Stimulated activated CD4-positive, alpha-beta T cell treated with anti-CD3 and anti-CD28 coated beads, Interleukin-12 subunit alpha, Interleukin-12 subunit beta, amount 100 ng/mL, for 48 hours (primary cell): ENCODE results near the gene KDELR3.
"Not testable (repeated sequence)": the region's sequence is repeated elsewhere in the genome, so short reads cannot be mapped to it uniquely, and the experiment has no call there.

ENCODE experiments used
- DNase-seq, 3 donors: peaks; one replicate each; pipeline ENCODE4 v3.0.0-alpha.2; 2020; ENCODE audit warnings: low read depth in 2 of 3, low spot score in 1 of 3

KDELR3 gene

GRCh38 chr22:38455530-38456271 lies 12.2 kb upstream of the KDELR3 start:
- no peak for DNase-seq

- no peak for DNase-seq
Observed at GRCh38 chr22:38456272-38456835, 11.5 kb upstream of the KDELR3 start.

GRCh38 chr22:38456841-38457699 lies 10.8 kb upstream of the KDELR3 start:
- DNase-seq, result no peak

- no peak for DNase-seq
Observed at GRCh38 chr22:38460426-38460840, 7.5 kb upstream of the KDELR3 start.

DNA sequence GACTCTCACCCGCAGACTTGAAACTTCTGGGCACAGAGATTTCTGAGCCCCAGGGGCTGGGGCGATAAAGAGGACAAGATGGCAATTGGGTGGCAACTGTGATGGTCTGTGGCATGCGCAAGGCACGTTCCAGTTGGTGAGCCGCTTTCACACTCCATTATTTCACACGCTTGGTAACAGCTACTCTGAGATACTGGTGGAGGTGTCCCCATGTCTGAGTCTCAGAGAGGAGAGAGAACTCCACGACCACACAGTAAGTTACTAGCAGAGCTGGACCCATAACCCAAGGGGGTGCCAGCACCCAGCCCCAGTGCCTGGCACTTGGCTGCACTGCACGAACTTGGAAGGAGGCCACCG lies 6.9 kb upstream of the KDELR3 start:
- DNase-seq, result no peak

- DNase-seq, result peak; percentile 49 to 66 (median 50)
Observed at GRCh38 chr22:38461414-38462081, 6.3 kb upstream of the KDELR3 start.

DNA sequence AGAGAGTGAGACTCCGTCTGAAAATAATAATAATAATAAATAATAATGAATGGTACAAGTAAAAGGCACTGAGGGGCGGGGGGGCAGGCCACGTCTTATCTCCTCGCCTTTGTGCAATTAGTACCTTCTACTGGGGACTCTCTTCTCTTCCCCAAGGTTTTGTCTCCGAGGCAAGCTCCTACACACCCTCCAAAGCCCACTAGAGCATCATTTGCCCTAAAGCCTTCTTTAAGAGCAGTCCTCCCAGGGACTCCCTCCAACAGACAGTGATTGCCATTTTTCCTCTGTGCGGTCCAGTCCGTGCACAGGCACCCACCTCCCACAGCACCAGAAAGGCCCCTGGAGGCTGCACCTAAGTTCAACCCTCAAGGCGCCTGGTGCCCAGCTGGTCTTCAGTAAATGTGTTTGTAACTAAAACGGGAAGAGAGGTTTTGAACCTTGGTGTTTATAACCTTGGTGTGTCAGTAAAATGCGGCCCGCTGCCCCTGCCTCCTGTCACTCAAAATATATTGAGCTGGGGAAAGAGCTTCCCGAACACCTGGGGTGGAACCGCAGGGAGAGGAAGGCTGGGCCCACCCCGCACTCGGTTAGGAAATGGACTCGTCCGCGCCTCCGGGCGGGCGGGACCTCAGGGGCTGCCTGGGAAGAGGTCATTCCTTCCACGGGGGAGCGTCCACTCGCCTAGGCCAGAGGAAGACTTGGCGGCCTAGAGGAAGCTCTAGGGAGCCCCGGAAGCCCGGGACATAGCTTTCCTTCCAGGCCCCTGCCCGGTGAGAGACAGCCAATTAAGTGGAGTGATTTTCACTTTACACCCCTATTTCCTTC lies 4.7 kb upstream of the KDELR3 start:
- no peak for DNase-seq

DNA sequence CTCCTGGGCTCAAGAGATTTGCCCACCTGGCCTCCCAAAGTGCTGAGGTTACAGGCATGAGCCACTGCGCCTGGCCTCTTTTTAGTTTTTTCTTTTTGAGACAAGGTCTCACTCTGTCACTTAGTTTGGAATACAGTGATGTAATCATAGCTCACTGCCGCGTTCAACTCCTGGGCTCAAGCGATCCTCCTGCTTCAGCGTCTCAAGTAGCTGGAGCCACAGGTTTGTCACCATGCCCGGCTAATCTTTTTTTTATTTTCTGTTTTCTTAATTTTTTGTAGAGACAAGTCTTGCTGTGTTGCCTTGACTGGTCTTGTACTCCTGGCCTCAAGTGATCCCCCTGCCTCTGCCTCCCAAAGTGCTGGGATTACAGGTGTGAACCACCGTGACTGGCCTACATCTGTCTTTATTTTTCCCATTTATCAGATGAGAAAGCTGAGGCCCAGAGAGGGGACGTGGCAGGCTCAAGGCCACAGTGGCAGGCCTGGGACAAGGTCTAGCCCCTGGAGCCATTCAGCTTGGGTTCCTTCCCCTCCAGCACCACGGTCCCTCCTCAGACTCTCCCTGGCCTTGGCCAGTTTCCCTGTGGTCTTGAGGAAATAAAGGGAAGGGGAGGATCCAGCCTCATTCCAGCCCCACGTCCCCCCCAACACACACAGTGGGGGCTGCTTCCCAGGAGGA lies 2.8 kb upstream of the KDELR3 start:
- no peak for DNase-seq

DNA sequence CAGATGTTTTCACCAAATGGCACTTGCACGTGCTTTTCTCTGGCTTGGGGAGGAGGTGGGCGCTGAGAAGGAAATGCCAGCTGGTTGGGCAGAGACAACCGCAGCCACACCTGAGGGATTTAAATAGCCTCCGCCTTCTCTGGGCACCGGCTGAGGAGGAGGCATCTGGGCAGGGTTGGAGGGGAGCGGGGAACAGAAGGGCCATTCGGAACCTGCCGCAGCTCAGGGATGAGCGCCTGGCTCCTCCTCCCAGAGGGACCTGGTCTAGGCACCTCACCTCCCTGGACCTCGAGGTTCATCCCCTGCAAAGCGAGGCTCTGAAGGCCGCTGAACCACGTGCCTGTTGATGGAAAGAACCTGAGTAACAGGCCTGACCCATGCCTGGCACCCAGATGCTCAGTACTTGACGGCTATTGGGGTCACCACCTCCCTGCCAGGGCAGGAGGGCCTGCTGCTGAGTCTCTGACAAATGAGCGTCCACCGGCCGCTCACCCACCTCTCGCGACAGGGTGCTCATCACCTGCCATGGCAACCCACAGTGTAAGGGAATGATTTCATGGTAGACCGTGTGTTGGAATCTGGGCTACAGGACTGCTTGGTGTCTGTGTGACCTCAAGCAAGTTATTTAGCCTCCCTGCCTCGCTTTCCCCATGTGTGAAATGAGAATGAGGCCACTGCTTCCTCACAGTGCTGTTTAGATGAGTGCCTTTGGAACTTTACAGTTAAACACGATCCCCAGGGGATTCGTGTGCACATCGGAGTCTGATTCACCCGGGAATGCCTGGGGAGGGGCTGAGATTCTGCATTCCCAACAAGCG lies 2.0 kb upstream of the KDELR3 start:
- no peak for DNase-seq

- no peak for DNase-seq
Observed at GRCh38 chr22:38467438-38467903, 425 bp upstream of the KDELR3 start.

- DNase-seq, result no peak
Observed at GRCh38 chr22:38468443-38469305, 778 bp downstream of the KDELR3 start.

DNA sequence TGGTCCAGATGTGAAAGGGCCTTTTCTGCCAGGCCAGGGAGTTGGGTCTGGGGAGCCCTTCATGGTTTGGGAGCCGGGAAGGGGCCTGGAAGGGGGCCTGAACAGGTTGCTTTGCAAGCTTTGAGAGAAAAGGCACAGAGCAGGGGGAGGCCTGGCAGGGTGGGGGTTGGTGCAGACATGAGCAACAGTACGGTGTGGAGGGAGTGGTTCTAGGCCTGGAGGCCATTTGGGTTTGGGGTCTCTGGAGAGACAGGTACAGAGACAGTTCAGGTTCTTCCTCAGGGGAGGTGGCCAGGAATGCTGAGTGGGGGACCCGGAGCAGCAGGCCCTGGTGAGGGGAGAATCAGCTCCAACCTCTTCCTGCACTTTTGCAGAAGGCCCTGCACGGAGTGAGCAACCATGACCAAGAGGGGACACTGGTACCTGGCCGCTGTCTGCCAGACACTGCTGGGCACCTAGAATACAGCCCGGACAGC lies 1.4 kb downstream of the KDELR3 start:
- no peak for DNase-seq

DNA sequence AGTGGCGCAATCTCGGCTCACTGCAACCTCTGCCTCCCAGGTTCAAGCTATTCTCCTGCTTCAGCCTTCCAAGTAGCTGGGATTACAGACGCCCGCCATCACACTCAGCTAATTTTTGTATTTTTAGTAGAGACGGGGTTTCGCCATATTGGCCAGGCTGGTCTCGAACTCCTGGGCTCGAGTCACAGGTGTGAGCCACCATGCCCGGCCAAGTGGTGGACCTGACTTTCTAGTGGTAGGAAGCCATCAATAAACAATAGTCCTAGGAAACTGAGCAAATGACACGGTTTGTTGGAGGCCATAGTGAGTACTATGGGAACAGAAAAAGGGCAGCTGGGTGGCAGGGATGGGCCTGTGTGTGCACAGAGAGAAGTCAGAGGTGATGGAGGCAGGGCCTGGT lies 2.3 kb downstream of the KDELR3 start:
- not testable (repeated sequence) for DNase-seq

GRCh38 chr22:38471237-38471636 lies 3.3 kb downstream of the KDELR3 start:
- DNase-seq, result no peak

GRCh38 chr22:38474003-38474607 lies 6.2 kb downstream of the KDELR3 start:
- no peak for DNase-seq

GRCh38 chr22:38477585-38477984 lies 9.7 kb downstream of the KDELR3 start:
- no peak for DNase-seq

DNA sequence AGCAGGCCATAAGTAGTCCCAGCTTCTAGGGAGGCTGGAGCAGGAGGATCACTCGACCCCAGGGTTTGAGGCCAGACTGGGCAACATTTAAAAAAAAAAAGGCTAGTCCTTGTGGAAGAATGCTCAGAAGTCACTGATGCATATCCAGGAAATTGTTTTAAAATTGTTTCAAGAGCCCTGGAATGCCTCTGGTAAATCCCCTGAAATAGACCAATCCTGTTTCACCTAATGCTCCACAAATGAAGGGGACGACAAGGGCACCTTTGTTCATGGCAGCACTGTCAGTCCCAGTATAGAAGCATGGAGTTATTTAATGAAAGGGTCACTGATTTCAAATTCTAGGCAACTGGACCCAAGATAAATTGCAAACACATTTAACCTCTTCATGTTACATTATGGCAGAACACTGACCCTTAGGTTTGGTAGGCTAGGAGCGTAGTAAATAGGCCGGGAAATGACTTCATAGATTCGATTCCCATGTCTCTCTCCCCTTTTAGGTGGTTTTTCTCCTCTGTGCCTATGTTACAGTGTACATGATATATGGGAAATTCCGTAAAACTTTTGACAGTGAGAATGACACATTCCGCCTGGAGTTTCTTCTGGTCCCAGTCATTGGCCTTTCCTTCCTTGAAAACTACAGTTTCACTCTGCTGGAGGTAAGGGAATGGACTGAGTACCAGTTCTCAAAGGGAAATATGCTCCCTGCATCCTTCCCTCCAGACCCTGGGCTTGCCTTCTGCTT lies 11.4 kb downstream of the KDELR3 start:
- no peak for DNase-seq
